Effector memory CD4-positive, alpha-beta T cell (primary cell): ENCODE results near the gene KCNA2.

ENCODE experiments used
- DNase-seq, 3 donors: peaks; one replicate each; pipeline ENCODE4 v3.0.0-alpha.2; 2020
- H3K27ac ChIP-seq: 2 replicates; pipeline ENCODE4 v1.7.0; 2013; ENCODE audit warnings: mild to moderate bottlenecking, low read length, moderate library complexity; ENCODE audit not compliant: insufficient read depth, poor library complexity, severe bottlenecking
- H3K27me3 ChIP-seq: replicated peaks from 2 replicates; pipeline ENCODE4 v1.7.0; 2013; ENCODE audit warnings: mild to moderate bottlenecking, low read length; ENCODE audit not compliant: insufficient read depth, control insufficient read depth, poor library complexity, severe bottlenecking
- H3K36me3 ChIP-seq: 2 replicates; pipeline ENCODE4 v1.7.0; 2013; ENCODE audit warnings: mild to moderate bottlenecking, low read length, moderate library complexity; ENCODE audit not compliant: control insufficient read depth, insufficient read depth
- H3K4me1 ChIP-seq: 2 replicates; pipeline ENCODE4 v1.7.0; 2013; ENCODE audit warnings: low read length, mild to moderate bottlenecking; ENCODE audit not compliant: control insufficient read depth, insufficient read depth, poor library complexity, severe bottlenecking
- H3K4me3 ChIP-seq: 2 replicates; pipeline ENCODE4 v1.7.0; 2013; ENCODE audit warnings: low read length, low read depth, mild to moderate bottlenecking; ENCODE audit not compliant: insufficient read depth, poor library complexity, severe bottlenecking
- H3K9me3 ChIP-seq: 2 replicates; pipeline ENCODE4 v1.7.0; 2013; ENCODE audit warnings: mild to moderate bottlenecking, low read length, moderate library complexity; ENCODE audit not compliant: control insufficient read depth

The KCNA2 gene

GRCh38 chr1:110638058-110638457 lies 31.9 kb upstream of the KCNA2 start:
- Histone ChIP-seq H3K4me1 (peaks cover 73% of the 10 kb centered on the region), H3K27ac (peak overlapping the region; percentile 37), H3K9me3 (no peaks in the 10 kb centered on the region)

GRCh38 chr1:110637475-110637874 lies 31.3 kb upstream of the KCNA2 start:
- peaks cover 74% of the 10 kb centered on the region for H3K4me1 ChIP-seq

More at GRCh38 chr1:110638058-110638457, 31.9 kb upstream of the KCNA2 start:
- Histone ChIP-seq H3K27me3 (no peaks in the 10 kb centered on the region), H3K4me3 (no peak overlapping the region), H3K36me3 (no peaks in the 10 kb centered on the region)
- DNase-seq = no peak

GRCh38 chr1:110636149-110636935 lies 30.2 kb upstream of the KCNA2 start:
- DNase-seq = no peak

More at GRCh38 chr1:110637475-110637874, 31.3 kb upstream of the KCNA2 start:
- H3K36me3 ChIP-seq = no peaks in the 10 kb centered on the region
- H3K9me3 ChIP-seq = no peaks in the 10 kb centered on the region
- H3K4me3 ChIP-seq = no peak overlapping the region
- peak overlapping the region; percentile 37 for H3K27ac ChIP-seq
- no peaks in the 10 kb centered on the region for H3K27me3 ChIP-seq
- DNase-seq = no peak

GRCh38 chr1:110635434-110635833 lies 29.3 kb upstream of the KCNA2 start:
- H3K9me3 ChIP-seq = no peaks in the 10 kb centered on the region
- H3K36me3 ChIP-seq = no peaks in the 10 kb centered on the region
- H3K4me1 ChIP-seq = peaks cover 92% of the 10 kb centered on the region
- no peaks in the 10 kb centered on the region for H3K27me3 ChIP-seq
- no peak overlapping the region for H3K4me3 ChIP-seq
- no peak for DNase-seq
- H3K27ac ChIP-seq = peak overlapping the region; percentile 78

More at GRCh38 chr1:110636149-110636935, 30.2 kb upstream of the KCNA2 start:
- Histone ChIP-seq H3K27me3 (no peaks in the 10 kb centered on the region), H3K36me3 (no peaks in the 10 kb centered on the region), H3K9me3 (no peaks in the 10 kb centered on the region), H3K4me3 (no peak overlapping the region), H3K27ac (peak overlapping the region; percentile 78), H3K4me1 (peaks cover 85% of the 10 kb centered on the region)

- H3K9me3 ChIP-seq = no peaks in the 10 kb centered on the region
- H3K4me3 ChIP-seq = no peak overlapping the region
- peaks cover 89% of the 10 kb centered on the region for H3K4me1 ChIP-seq
- H3K27me3 ChIP-seq = no peaks in the 10 kb centered on the region
- DNase-seq = peak; percentile 50 to 58 (median 54)
- H3K36me3 ChIP-seq = no peaks in the 10 kb centered on the region
- H3K27ac ChIP-seq = peak overlapping the region; percentile 78
Measured at GRCh38 chr1:110634455-110635311, 28.5 kb upstream of the KCNA2 start.

- Histone ChIP-seq H3K27me3 (no peaks in the 10 kb centered on the region), H3K27ac (peak overlapping the region; percentile 78), H3K36me3 (no peaks in the 10 kb centered on the region), H3K4me1 (peaks cover 84% of the 10 kb centered on the region), H3K9me3 (no peaks in the 10 kb centered on the region), H3K4me3 (no peak overlapping the region)
- no peak for DNase-seq
Measured at GRCh38 chr1:110634086-110634454, 27.9 kb upstream of the KCNA2 start.

GRCh38 chr1:110633646-110634030 lies 27.5 kb upstream of the KCNA2 start:
- peaks cover 81% of the 10 kb centered on the region for H3K4me1 ChIP-seq
- DNase-seq = no peak

GRCh38 chr1:110631836-110632620 lies 25.9 kb upstream of the KCNA2 start:
- Histone ChIP-seq H3K4me1 (peaks cover 67% of the 10 kb centered on the region), H3K27ac (peak overlapping the region; percentile 78), H3K36me3 (no peaks in the 10 kb centered on the region), H3K4me3 (no peak overlapping the region), H3K9me3 (no peaks in the 10 kb centered on the region), H3K27me3 (no peaks in the 10 kb centered on the region)
- no peak for DNase-seq

More at GRCh38 chr1:110633646-110634030, 27.5 kb upstream of the KCNA2 start:
- peak overlapping the region; percentile 78 for H3K27ac ChIP-seq
- H3K36me3 ChIP-seq = no peaks in the 10 kb centered on the region
- H3K9me3 ChIP-seq = no peaks in the 10 kb centered on the region
- no peak overlapping the region for H3K4me3 ChIP-seq
- H3K27me3 ChIP-seq = no peaks in the 10 kb centered on the region

GRCh38 chr1:110630839-110631663 lies 24.9 kb upstream of the KCNA2 start:
- Histone ChIP-seq H3K27ac (peak overlapping the region; percentile 78), H3K4me1 (peaks cover 59% of the 10 kb centered on the region), H3K27me3 (no peaks in the 10 kb centered on the region), H3K4me3 (peak overlapping the region; percentile 33), H3K36me3 (no peaks in the 10 kb centered on the region), H3K9me3 (no peaks in the 10 kb centered on the region)
- DNase-seq = peak; percentile 69 to 77 (median 76)
